Measurements from ENCODE around the gene ROBO1. TPM values are rescaled to one million over a fixed set of nuclear protein-coding genes. Genes with fewer than 3 reads are reported as not detected.

The ROBO1 gene
- total RNA-seq, 1 donor from 2014 or later, result 71.7 TPM

GRCh38 chr3:78878789-78879188 lies 889.0 kb downstream of the ROBO1 start:
- no peaks in the 10 kb centered on the region for H3K9me3 Mint-ChIP-seq (ENCODE audit: unreplicated experiment)
- H3K27ac Mint-ChIP-seq (ENCODE audit: unreplicated experiment), result no peak overlapping the region
- no peaks in the 10 kb centered on the region for H3K27me3 ChIP-seq (ENCODE audit: insufficient read depth, low read length)
- no peaks in the 10 kb centered on the region for H3K27me3 Mint-ChIP-seq (ENCODE audit: low read depth, unreplicated experiment)
- no peak overlapping the region for H3K27ac ChIP-seq (ENCODE audit: low read depth, low read length)
- no peak overlapping the region for H3K4me2 ChIP-seq (ENCODE audit: low read length)
- no peak overlapping the region for H3K4me3 Mint-ChIP-seq (ENCODE audit: unreplicated experiment)
- H3K4me1 ChIP-seq (ENCODE audit: insufficient read depth, low read length), result peaks cover 10% of the 10 kb centered on the region
- no peaks in the 10 kb centered on the region for H3K9me3 ChIP-seq (ENCODE audit: insufficient read depth, low read depth, low read length)
- no peak overlapping the region for H3K4me3 ChIP-seq (ENCODE audit: insufficient read depth, low read depth, low read length)
- no peak overlapping the region for H3K9ac ChIP-seq (ENCODE audit: low read length)
- no peaks in the 10 kb centered on the region for H4K20me1 ChIP-seq (ENCODE audit: insufficient read depth, low read length)
- no peak for DNase-seq (ENCODE audit: low read depth)
- TF ChIP-seq EZH2 (IDR thresholded peaks at IDR 0.05; ENCODE audit: insufficient read depth, low read length), result no peak
- TF ChIP-seq, protein P1, sequence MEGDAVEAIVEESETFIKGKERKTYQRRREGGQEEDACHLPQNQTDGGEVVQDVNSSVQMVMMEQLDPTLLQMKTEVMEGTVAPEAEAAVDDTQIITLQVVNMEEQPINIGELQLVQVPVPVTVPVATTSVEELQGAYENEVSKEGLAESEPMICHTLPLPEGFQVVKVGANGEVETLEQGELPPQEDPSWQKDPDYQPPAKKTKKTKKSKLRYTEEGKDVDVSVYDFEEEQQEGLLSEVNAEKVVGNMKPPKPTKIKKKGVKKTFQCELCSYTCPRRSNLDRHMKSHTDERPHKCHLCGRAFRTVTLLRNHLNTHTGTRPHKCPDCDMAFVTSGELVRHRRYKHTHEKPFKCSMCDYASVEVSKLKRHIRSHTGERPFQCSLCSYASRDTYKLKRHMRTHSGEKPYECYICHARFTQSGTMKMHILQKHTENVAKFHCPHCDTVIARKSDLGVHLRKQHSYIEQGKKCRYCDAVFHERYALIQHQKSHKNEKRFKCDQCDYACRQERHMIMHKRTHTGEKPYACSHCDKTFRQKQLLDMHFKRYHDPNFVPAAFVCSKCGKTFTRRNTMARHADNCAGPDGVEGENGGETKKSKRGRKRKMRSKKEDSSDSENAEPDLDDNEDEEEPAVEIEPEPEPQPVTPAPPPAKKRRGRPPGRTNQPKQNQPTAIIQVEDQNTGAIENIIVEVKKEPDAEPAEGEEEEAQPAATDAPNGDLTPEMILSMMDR (IDR thresholded peaks at IDR 0.05; ENCODE audit: insufficient read depth, low read depth, low read length), result no peak
- H2AFZ ChIP-seq (ENCODE audit: low read depth, low read length), result no peak overlapping the region
- H3K4me1 Mint-ChIP-seq (ENCODE audit: low read depth, unreplicated experiment), result peaks cover 15% of the 10 kb centered on the region
- H3K36me3 ChIP-seq (ENCODE audit: insufficient read depth, low read length), result no peaks in the 10 kb centered on the region
- no peak for FAIRE-seq
- H3K36me3 Mint-ChIP-seq (ENCODE audit: low read depth, unreplicated experiment), result no peaks in the 10 kb centered on the region
- H3K79me2 ChIP-seq (ENCODE audit: insufficient read depth, low read length), result no peaks in the 10 kb centered on the region

GRCh38 chr3:78878011-78878410 lies 889.8 kb downstream of the ROBO1 start:
- H3K9me3 ChIP-seq (ENCODE audit: insufficient read depth, low read depth, low read length), result no peaks in the 10 kb centered on the region
- no peak overlapping the region for H3K27ac ChIP-seq (ENCODE audit: low read depth, low read length)
- no peaks in the 10 kb centered on the region for H3K27me3 ChIP-seq (ENCODE audit: insufficient read depth, low read length)
- H3K4me2 ChIP-seq (ENCODE audit: low read length), result peak overlapping the region; percentile 39
- FAIRE-seq (no peak), DNase-seq (ENCODE audit: low read depth) (peak; percentile 87)
- Mint-ChIP-seq H3K9me3 (ENCODE audit: unreplicated experiment) (no peaks in the 10 kb centered on the region), H3K4me3 (ENCODE audit: unreplicated experiment) (no peak overlapping the region), H3K36me3 (ENCODE audit: low read depth, unreplicated experiment) (no peaks in the 10 kb centered on the region), H3K4me1 (ENCODE audit: low read depth, unreplicated experiment) (peaks cover 22% of the 10 kb centered on the region), H3K27me3 (ENCODE audit: low read depth, unreplicated experiment) (no peaks in the 10 kb centered on the region), H3K27ac (ENCODE audit: unreplicated experiment) (peak overlapping the region; percentile 23)
- no peak overlapping the region for H2AFZ ChIP-seq (ENCODE audit: low read depth, low read length)
- no peaks in the 10 kb centered on the region for H3K79me2 ChIP-seq (ENCODE audit: insufficient read depth, low read length)
- peaks cover 10% of the 10 kb centered on the region for H3K4me1 ChIP-seq (ENCODE audit: insufficient read depth, low read length)
- TF ChIP-seq, protein P1 (IDR thresholded peaks at IDR 0.05; ENCODE audit: insufficient read depth, low read depth, low read length), result no peak
- TF ChIP-seq EZH2 (IDR thresholded peaks at IDR 0.05; ENCODE audit: insufficient read depth, low read length), result no peak
- H3K36me3 ChIP-seq (ENCODE audit: insufficient read depth, low read length), result no peaks in the 10 kb centered on the region
- no peaks in the 10 kb centered on the region for H4K20me1 ChIP-seq (ENCODE audit: insufficient read depth, low read length)
- H3K4me3 ChIP-seq (ENCODE audit: insufficient read depth, low read depth, low read length), result no peak overlapping the region
- no peak overlapping the region for H3K9ac ChIP-seq (ENCODE audit: low read length)

- Mint-ChIP-seq H3K36me3 (ENCODE audit: low read depth, unreplicated experiment) (no peaks in the 10 kb centered on the region), H3K27ac (ENCODE audit: unreplicated experiment) (no peak overlapping the region), H3K9me3 (ENCODE audit: unreplicated experiment) (no peaks in the 10 kb centered on the region), H3K4me1 (ENCODE audit: low read depth, unreplicated experiment) (peaks cover 34% of the 10 kb centered on the region), H3K4me3 (ENCODE audit: unreplicated experiment) (no peak overlapping the region), H3K27me3 (ENCODE audit: low read depth, unreplicated experiment) (no peaks in the 10 kb centered on the region)
- H3K9me3 ChIP-seq (ENCODE audit: insufficient read depth, low read depth, low read length), result no peaks in the 10 kb centered on the region
- TF ChIP-seq, protein P1 (IDR thresholded peaks at IDR 0.05; ENCODE audit: insufficient read depth, low read depth, low read length), result no peak
- no peak for TF ChIP-seq EZH2 (IDR thresholded peaks at IDR 0.05; ENCODE audit: insufficient read depth, low read length)
- H3K9ac ChIP-seq (ENCODE audit: low read length), result no peak overlapping the region
- no peak overlapping the region for H2AFZ ChIP-seq (ENCODE audit: low read depth, low read length)
- no peaks in the 10 kb centered on the region for H3K36me3 ChIP-seq (ENCODE audit: insufficient read depth, low read length)
- DNase-seq (ENCODE audit: low read depth) (peak; percentile 45), FAIRE-seq (no peak)
- peak overlapping the region; percentile 10 for H3K4me2 ChIP-seq (ENCODE audit: low read length)
- no peak overlapping the region for H3K27ac ChIP-seq (ENCODE audit: low read depth, low read length)
- no peaks in the 10 kb centered on the region for H4K20me1 ChIP-seq (ENCODE audit: insufficient read depth, low read length)
- H3K4me3 ChIP-seq (ENCODE audit: insufficient read depth, low read depth, low read length), result no peak overlapping the region
- no peaks in the 10 kb centered on the region for H3K27me3 ChIP-seq (ENCODE audit: insufficient read depth, low read length)
- H3K4me1 ChIP-seq (ENCODE audit: insufficient read depth, low read length), result peaks cover 16% of the 10 kb centered on the region
- H3K79me2 ChIP-seq (ENCODE audit: insufficient read depth, low read length), result no peaks in the 10 kb centered on the region
Observed at GRCh38 chr3:78875851-78876250, 891.9 kb downstream of the ROBO1 start.
